B cell (primary cell): Measurements from ENCODE around the gene CCDC182. TPM values are rescaled to one million over a fixed set of nuclear protein-coding genes. Genes with fewer than 3 reads are reported as not detected.

Experiments
- ATAC-seq: fragments of 200-7000 bp; cut with Tn5 transposase; one replicate; pipeline ENCODE4 v1.10.0; 2021; ENCODE audit warnings: low read depth, mild to moderate bottlenecking, moderate number of reproducible peaks, moderate library complexity
- CTCF ChIA-PET: fragments of 350-600 bp; sonication (Branson Sonifier 250); formaldehyde crosslinking; loops from one replicate; lab custom pipeline; 2021; ENCODE audit warnings: antibody characterized with exemption, inconsistent platforms; lab: Charles Lee
- POLR2A ChIA-PET: fragments of 350-600 bp; sonication (Branson Sonifier 250); formaldehyde crosslinking; loops from one replicate; lab custom pipeline; 2021; ENCODE audit warnings: antibody characterized with exemption; lab: Charles Lee
- DNase-seq: peaks from one replicate; pipeline ENCODE4 v3.0.0; 2013
- H2AFZ ChIP-seq: 2 replicates; pipeline ENCODE4 v1.6.1; 2012; ENCODE audit warnings: mild to moderate bottlenecking, low read depth, low read length; ENCODE audit not compliant: insufficient read depth, poor library complexity, severe bottlenecking
- H3K27ac ChIP-seq, 2 donors: 1 replicate in 1 of 2; 2 replicates in 1 of 2; pipeline ENCODE4 v1.5.1; 2012 to 2013; ENCODE audit warnings: low read length in 2 of 2, mild to moderate bottlenecking in 2 of 2, moderate library complexity in 1 of 2
- H3K27me3 ChIP-seq, 4 experiments: fragments of 200-600 bp in 1 of 4; sonication (generic) in 1 of 4; replicated peaks in 1 of 4; 1 replicate in 2 of 4; 2 replicates in 2 of 4; pipeline versions ENCODE4 v1.6.1 to v1.7.0; 2013 to 2016; ENCODE audit warnings: low read length in 3 of 4, mild to moderate bottlenecking in 2 of 4, mixed read lengths in 1 of 4, moderate library complexity in 1 of 4; ENCODE audit not compliant: insufficient read depth in 4 of 4, control insufficient read depth in 3 of 4; ENCODE audit errors: control extremely low read depth in 1 of 4
- H3K36me3 ChIP-seq, 2 experiments: replicated peaks in 1 of 2; 1 replicate in 1 of 2; 2 replicates in 1 of 2; pipeline versions ENCODE4 v1.6.1 to v1.7.1; 2013; ENCODE audit warnings: low read length in 1 of 2; ENCODE audit not compliant: insufficient read depth in 2 of 2, control insufficient read depth in 1 of 2; ENCODE audit errors: control extremely low read depth in 1 of 2, extremely low read depth in 1 of 2
- H3K4me1 ChIP-seq, 2 donors: fragments of 200-600 bp in 1 of 2; sonication (generic) in 1 of 2; 1 replicate in 1 of 2; 2 replicates in 1 of 2; pipeline versions ENCODE4 v1.5.1 to v1.6.1; 2013 to 2017; ENCODE audit warnings: low read length in 2 of 2; ENCODE audit not compliant: control insufficient read depth in 2 of 2, insufficient read depth in 2 of 2
- H3K4me2 ChIP-seq: replicated peaks from 2 replicates; pipeline ENCODE3; 2012; ENCODE audit warnings: mild to moderate bottlenecking, low read depth, low read length; ENCODE audit not compliant: poor library complexity, severe bottlenecking
- H3K4me3 ChIP-seq, 5 experiments: fragments of 200-600 bp in 1 of 5; sonication (generic) in 1 of 5; 1 replicate in 3 of 5; 2 replicates in 2 of 5; pipeline versions ENCODE4 v1.5.1 to v1.7.0; 2011 to 2016; ENCODE audit warnings: low read length in 4 of 5, mild to moderate bottlenecking in 4 of 5, low read depth in 2 of 5, control low read depth in 1 of 5, moderate library complexity in 1 of 5; ENCODE audit not compliant: insufficient read depth in 1 of 5; ENCODE audit errors: control extremely low read depth in 1 of 5, extremely low read depth in 1 of 5
- H3K79me2 ChIP-seq: fragments of 200-600 bp; sonication (generic); one replicate; pipeline ENCODE4 v1.6.0; 2016; ENCODE audit warnings: low read length; ENCODE audit not compliant: control insufficient read depth, insufficient read depth
- H3K9ac ChIP-seq: fragments of 200-600 bp; sonication (generic); 2 replicates; pipeline ENCODE4 v1.6.1; 2017; ENCODE audit warnings: mild to moderate bottlenecking, low read length, moderate library complexity
- H3K9me3 ChIP-seq, 3 donors: one replicate each; pipeline versions ENCODE4 v1.6.1 to v1.7.1; 2013; ENCODE audit warnings: low read length in 2 of 3; ENCODE audit not compliant: control insufficient read depth in 2 of 3, insufficient read depth in 1 of 3; ENCODE audit errors: control extremely low read depth in 1 of 3
- H4K20me1 ChIP-seq: 2 replicates; pipeline ENCODE4 v1.6.0; 2012; ENCODE audit warnings: mild to moderate bottlenecking, low read length; ENCODE audit not compliant: insufficient read depth, control insufficient read depth, poor library complexity, severe bottlenecking
- H3K27ac Mint-ChIP-seq: one replicate; pipeline ENCODE4 v1.8.0; 2021; ENCODE audit warnings: mixed read lengths
- H3K27me3 Mint-ChIP-seq: one replicate; pipeline ENCODE4 v1.8.0; 2021; ENCODE audit warnings: mixed read lengths
- H3K4me1 Mint-ChIP-seq: one replicate; pipeline ENCODE4 v1.8.0; 2021; ENCODE audit warnings: mixed read lengths
- H3K4me3 Mint-ChIP-seq: one replicate; pipeline ENCODE4 v1.8.0; 2021; ENCODE audit warnings: mixed read lengths
- H3K9me3 Mint-ChIP-seq: one replicate; pipeline ENCODE4 v1.8.0; 2022; ENCODE audit warnings: mixed read lengths; ENCODE audit not compliant: insufficient read depth
- EZH2 ChIP-seq: IDR thresholded peaks from 2 replicates; pipeline ENCODE4 v1.6.1; 2012; ENCODE audit warnings: borderline replicate concordance, low read depth, mild to moderate bottlenecking, moderate library complexity, low read length; ENCODE audit not compliant: insufficient read depth, poor library complexity, severe bottlenecking
- WGBS: methylation state at CpG from one replicate; pipeline ENCODE4 v1.1.5; 2013; ENCODE audit warnings: missing lambda C conversion rate; ENCODE audit not compliant: insufficient coverage; 5-methylcytosine and 5-hydroxymethylcytosine counted together
- intact Hi-C: fragments of 100-400 bp; cut with micrococcal nuclease; formaldehyde crosslinking; loops from one replicate; pipeline ENCODE4 v1.10.0; 2022
- polyA plus RNA-seq: library from polyadenylated mRNA; depleted of rRNA; stranded (reverse); fragments of >200 nt; gene quantifications from 2 replicates; pipeline ENCODE4 v1.2.3, GENCODE V29; 2012
- total RNA-seq, 2 donors: library from RNA; stranded (reverse); fragments of 120-200 nt in 1 of 2; gene quantifications; 1 replicate in 1 of 2; 2 replicates in 1 of 2; pipeline versions ENCODE4 v1.2.3 to v1.2.4, GENCODE V29; 2013 to 2022
- TF ChIP-seq, protein P1 (sequence below): fragments of 200-600 bp; IDR thresholded peaks from one replicate; pipeline ENCODE4 v1.8.0; 2022; ENCODE audit warnings: antibody characterized with exemption, mild to moderate bottlenecking

The CCDC182 gene
- total and polyA plus RNA-seq, 2 donors (not counting 1 experiment from before 2014, with no cell fraction given), result not detected

DNA sequence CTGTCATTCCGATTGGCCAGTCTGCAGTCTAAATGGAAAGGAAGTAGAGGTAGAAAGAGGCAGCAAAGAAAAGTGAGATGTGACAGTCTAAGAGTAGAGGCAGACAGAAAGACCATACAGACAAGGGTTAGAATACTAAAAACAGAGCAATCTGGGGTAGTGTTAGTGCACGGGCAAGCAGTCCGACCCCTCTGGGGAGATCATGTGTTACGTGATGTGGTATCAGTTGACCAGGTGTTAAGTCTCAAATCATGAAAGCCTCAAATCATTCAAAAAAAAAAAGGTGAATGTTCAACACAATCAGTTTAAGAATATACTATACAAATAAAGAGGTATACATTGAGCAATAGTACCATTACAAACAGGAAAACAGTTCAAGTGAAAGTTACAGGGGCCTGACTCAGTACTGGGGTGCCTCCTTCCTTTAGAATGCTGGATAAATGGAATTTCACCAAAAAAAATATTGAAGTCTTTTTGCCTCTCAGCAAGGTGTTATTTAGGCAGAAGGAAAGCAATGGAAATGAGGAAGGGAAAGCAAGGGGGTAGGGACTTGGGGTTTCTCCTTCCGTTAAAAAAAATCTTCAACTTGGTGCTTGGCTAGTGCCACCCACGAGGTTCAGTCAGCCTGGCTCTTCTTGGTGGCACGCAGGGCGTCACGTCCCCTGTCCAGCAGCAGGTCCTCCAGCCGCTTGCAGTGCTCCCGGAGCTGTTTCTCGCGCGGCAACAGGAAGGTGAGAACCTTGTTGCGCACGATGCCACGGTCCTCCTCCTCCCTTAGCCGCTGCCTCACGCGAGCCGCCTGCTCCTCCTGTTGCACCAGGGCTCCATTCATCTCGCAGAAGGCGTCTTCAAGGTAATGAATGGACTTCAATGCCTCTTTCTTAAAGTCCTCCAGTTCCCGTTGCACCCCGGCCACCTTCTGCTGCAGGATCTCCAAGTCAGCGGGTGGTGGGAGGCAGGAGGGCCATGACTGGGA is 616 bp downstream of the CCDC182 start:
- POLR2A ChIA-PET, result no interaction called here
- Histone ChIP-seq H3K79me2 (no peaks in the 10 kb centered on the region), H3K4me2 (no peak overlapping the region), H4K20me1 (no peaks in the 10 kb centered on the region), H3K9ac (no peak overlapping the region), H3K9me3 (no peaks in the 10 kb centered on the region), H3K4me3 (no peak overlapping the region), H3K36me3 (no peaks in the 10 kb centered on the region), H2AFZ (no peak overlapping the region), H3K4me1 (peaks cover 15 to 21% of the 10 kb centered on the region in 2 donors), H3K27ac (no peak overlapping the region), H3K27me3 (peaks cover 0 to 4% (median 0%) of the 10 kb centered on the region in 4 experiments)
- DNase-seq, result no peak
- intact Hi-C loops, result loop anchor here (5.0 kb wide), 2 partner anchors 72 to 137 kb away; no protein-coding TSS in a partner anchor
- no peak for ATAC-seq
- 86% methylated on average over 20 of the region's 26 CpGs for WGBS
- TF ChIP-seq, protein P1, sequence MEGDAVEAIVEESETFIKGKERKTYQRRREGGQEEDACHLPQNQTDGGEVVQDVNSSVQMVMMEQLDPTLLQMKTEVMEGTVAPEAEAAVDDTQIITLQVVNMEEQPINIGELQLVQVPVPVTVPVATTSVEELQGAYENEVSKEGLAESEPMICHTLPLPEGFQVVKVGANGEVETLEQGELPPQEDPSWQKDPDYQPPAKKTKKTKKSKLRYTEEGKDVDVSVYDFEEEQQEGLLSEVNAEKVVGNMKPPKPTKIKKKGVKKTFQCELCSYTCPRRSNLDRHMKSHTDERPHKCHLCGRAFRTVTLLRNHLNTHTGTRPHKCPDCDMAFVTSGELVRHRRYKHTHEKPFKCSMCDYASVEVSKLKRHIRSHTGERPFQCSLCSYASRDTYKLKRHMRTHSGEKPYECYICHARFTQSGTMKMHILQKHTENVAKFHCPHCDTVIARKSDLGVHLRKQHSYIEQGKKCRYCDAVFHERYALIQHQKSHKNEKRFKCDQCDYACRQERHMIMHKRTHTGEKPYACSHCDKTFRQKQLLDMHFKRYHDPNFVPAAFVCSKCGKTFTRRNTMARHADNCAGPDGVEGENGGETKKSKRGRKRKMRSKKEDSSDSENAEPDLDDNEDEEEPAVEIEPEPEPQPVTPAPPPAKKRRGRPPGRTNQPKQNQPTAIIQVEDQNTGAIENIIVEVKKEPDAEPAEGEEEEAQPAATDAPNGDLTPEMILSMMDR, result no peak
- no peak for TF ChIP-seq EZH2
- CTCF ChIA-PET, result interaction anchor here (1.5 to 6.5 kb wide), 3 partner anchors 88 to 502 kb away, joined by 5 to 129 read pairs (median 15); no protein-coding TSS in a partner anchor
- Mint-ChIP-seq H3K4me1 (peaks cover 17% of the 10 kb centered on the region), H3K9me3 (no peaks in the 10 kb centered on the region), H3K4me3 (no peak overlapping the region), H3K27me3 (peaks cover 10% of the 10 kb centered on the region), H3K27ac (no peak overlapping the region)

DNA sequence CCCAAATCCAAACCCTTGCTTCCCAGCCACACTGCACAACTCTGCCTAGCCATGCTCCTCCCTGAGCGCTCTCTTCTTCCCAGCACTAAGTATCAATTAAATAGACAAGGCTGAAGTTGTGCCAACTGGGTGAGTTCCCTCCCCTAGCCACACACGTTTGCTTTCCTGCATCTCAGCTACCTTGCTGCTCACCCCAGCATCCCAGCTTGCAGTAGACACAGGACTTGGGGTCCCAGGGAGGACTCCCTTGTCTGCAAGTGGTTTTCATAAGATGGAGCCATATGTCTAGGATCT is 4.9 kb downstream of the CCDC182 start:
- no peaks in the 10 kb centered on the region for H3K27me3 ChIP-seq
- H3K4me3 ChIP-seq, result no peak overlapping the region
- no peak for TF ChIP-seq EZH2
- TF ChIP-seq, protein P1, result peak; percentile 3
- Mint-ChIP-seq H3K9me3 (no peaks in the 10 kb centered on the region), H3K27me3 (peaks cover 3% of the 10 kb centered on the region), H3K4me1 (peaks cover 20% of the 10 kb centered on the region), H3K27ac (no peak overlapping the region), H3K4me3 (no peak overlapping the region)
- H3K36me3 ChIP-seq, result no peaks in the 10 kb centered on the region
- H3K79me2 ChIP-seq, result no peaks in the 10 kb centered on the region
- H3K9ac ChIP-seq, result no peak overlapping the region
- H3K27ac ChIP-seq, result no peak overlapping the region
- 73% methylated on average over 2 of the region's 2 CpGs for WGBS
- ChIA-PET CTCF (interaction anchor here (0.6 to 3.0 kb wide), 11 partner anchors 7 to 612 kb away, joined by 3 to 35 read pairs (median 4); no protein-coding TSS in a partner anchor), POLR2A (no interaction called here)
- no peak for ATAC-seq
- H3K9me3 ChIP-seq, result no peaks in the 10 kb centered on the region
- no peak overlapping the region for H3K4me2 ChIP-seq
- intact Hi-C loops, result loop anchor here (5.0 kb wide), 1 partner anchor 133 kb away; no protein-coding TSS in a partner anchor
- H3K4me1 ChIP-seq, result peaks cover 20 to 24% of the 10 kb centered on the region in 2 donors
- no peaks in the 10 kb centered on the region for H4K20me1 ChIP-seq
- DNase-seq, result no peak
- H2AFZ ChIP-seq, result no peak overlapping the region
